Measurements from ENCODE around the gene COTL1.

COTL1 gene

DNA sequence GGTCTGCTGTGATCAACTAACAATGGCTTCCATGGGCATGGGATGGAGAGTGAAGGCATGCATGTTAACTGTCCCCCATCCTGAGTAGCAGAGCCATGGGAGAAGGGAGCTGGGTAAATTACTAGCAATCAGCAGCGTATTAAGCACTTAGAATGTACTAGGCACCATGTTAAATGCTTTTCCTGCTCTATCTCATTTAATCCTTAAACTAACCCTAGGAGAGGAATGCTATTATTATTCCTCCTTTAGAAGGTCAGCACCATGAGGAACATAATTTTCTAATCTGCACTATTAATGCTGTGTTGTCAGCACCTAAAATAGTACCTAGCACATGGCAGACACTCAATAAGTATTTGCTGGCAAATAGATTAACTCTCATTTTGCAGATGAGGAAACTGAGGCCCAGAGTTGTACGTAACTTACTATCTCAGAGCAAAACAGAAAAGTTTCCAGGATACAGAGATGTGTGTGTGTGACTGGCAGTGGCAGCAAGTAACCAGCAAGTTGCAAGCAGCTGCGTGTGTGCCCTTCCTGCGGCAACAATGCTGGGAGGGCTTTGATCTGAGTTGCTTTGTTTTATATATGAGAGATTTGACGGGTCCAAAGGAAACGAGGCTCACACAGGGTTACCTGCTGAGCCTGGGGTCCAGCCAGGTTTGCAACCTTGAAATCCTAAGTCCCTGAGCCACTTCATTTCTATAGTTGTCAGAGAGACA is 23.9 kb upstream of the COTL1 start:
- Histone ChIP-seq H3K4me1 (ENCODE audit: low read depth, poor library complexity, severe bottlenecking) (peaks cover 4% of the 10 kb centered on the region), H2AFZ (ENCODE audit: low read depth) (no peak overlapping the region), H3K27ac (no peak overlapping the region), H3K36me3 (ENCODE audit: insufficient read depth) (no peaks in the 10 kb centered on the region), H3K27me3 (ENCODE audit: insufficient read depth, low read depth) (peaks cover 3% of the 10 kb centered on the region; the same call in 1 of the 2 replicates), H3K9ac (no peak overlapping the region), H3K4me2 (no peak overlapping the region), H4K20me1 (ENCODE audit: insufficient read depth) (no peaks in the 10 kb centered on the region), H3K79me2 (ENCODE audit: insufficient read depth, low read depth) (no peaks in the 10 kb centered on the region), H3K4me3 (IDR thresholded peaks at IDR 0.05; ENCODE audit: insufficient read depth, low read depth, low read length) (no peak overlapping the region)
- TF ChIP-seq, protein P1, sequence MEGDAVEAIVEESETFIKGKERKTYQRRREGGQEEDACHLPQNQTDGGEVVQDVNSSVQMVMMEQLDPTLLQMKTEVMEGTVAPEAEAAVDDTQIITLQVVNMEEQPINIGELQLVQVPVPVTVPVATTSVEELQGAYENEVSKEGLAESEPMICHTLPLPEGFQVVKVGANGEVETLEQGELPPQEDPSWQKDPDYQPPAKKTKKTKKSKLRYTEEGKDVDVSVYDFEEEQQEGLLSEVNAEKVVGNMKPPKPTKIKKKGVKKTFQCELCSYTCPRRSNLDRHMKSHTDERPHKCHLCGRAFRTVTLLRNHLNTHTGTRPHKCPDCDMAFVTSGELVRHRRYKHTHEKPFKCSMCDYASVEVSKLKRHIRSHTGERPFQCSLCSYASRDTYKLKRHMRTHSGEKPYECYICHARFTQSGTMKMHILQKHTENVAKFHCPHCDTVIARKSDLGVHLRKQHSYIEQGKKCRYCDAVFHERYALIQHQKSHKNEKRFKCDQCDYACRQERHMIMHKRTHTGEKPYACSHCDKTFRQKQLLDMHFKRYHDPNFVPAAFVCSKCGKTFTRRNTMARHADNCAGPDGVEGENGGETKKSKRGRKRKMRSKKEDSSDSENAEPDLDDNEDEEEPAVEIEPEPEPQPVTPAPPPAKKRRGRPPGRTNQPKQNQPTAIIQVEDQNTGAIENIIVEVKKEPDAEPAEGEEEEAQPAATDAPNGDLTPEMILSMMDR (conservative IDR thresholded peaks at IDR 0.05; ENCODE audit: low read depth, low read length): no peak

DNA sequence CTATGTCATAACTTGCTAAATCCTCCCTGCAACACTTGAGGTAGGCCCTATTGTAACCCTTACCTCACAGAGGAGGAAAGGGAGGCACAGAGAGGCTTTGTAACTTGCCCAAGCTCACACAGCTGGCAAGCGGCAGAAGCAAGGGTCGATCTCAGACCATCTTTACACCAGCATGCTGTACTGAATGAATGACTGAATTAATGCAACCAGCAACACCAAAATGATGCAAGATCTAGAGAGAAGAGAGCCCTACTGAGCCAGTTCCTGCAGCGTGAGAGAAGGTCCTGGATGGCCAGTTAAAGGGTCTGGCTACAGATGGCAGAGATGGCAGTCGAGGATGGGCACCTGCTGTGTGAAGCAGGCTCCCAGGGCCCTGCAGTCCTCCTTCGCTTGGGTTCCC is 22.3 kb upstream of the COTL1 start:
- Histone ChIP-seq H3K4me3 (IDR thresholded peaks at IDR 0.05; ENCODE audit: insufficient read depth, low read depth, low read length) (no peak overlapping the region), H3K27me3 (ENCODE audit: insufficient read depth, low read depth) (no peaks in the 10 kb centered on the region), H3K27ac (no peak overlapping the region), H2AFZ (ENCODE audit: low read depth) (no peak overlapping the region), H3K36me3 (ENCODE audit: insufficient read depth) (no peaks in the 10 kb centered on the region), H4K20me1 (ENCODE audit: insufficient read depth) (no peaks in the 10 kb centered on the region), H3K4me1 (ENCODE audit: low read depth, poor library complexity, severe bottlenecking) (peaks cover 4% of the 10 kb centered on the region), H3K9ac (no peak overlapping the region), H3K4me2 (no peak overlapping the region), H3K79me2 (ENCODE audit: insufficient read depth, low read depth) (no peaks in the 10 kb centered on the region)
- TF ChIP-seq, protein P1 (conservative IDR thresholded peaks at IDR 0.05; ENCODE audit: low read depth, low read length): no peak

DNA sequence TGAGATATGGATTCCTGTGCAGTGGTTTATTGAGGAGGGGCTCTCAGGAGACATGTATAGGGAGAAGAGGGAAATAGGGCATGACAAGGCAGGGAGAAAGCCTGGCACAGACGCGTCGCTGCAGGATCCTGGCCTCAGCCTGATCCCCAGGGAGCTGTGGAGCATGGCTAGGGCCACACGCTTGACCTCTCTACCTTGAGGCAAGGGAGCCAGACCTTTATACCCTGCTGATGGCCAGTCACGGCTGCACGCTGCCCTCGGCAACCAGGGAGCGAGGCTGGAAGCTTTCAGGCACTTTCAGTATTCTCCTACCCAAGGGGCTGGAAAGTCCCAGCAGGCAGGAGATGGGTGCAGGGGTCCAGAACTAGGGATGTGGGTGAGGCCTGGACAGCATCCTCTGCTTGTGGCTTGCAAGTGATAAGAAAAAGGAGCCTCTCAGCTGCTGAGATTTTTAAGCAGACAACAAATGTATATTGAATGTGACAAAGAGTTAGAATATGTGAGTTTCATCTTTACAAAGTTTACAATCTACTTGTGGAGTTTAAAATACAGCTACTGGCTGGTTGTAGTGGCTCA is 20.4 kb upstream of the COTL1 start:
- H3K4me1 ChIP-seq (ENCODE audit: low read depth, poor library complexity, severe bottlenecking): no peaks in the 10 kb centered on the region

DNA sequence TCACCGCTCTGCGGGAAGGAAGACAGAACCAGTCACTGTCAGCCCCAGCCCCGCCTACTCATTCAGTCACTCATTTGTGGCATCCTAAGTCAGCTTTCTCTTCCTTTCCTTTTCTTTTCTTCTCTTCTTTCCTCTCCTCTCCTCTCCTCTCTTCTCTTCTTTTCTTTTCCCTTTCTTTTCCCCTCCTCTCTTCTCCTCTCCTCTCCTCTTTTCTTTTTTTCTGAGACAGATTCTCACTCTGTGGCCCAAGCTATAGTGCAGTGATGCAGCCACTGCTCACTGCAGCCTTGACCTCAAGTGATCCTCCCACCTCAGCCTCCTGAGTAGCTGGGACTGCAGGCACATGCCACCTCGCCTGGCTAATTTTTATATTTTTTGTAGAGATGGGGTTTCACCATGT is 19.8 kb upstream of the COTL1 start:
- Histone ChIP-seq H3K4me3 (IDR thresholded peaks at IDR 0.05; ENCODE audit: insufficient read depth, low read depth, low read length) (no peak overlapping the region), H3K79me2 (ENCODE audit: insufficient read depth, low read depth) (no peaks in the 10 kb centered on the region), H4K20me1 (ENCODE audit: insufficient read depth) (no peaks in the 10 kb centered on the region), H3K36me3 (ENCODE audit: insufficient read depth) (no peaks in the 10 kb centered on the region), H3K9ac (no peak overlapping the region), H3K4me1 (ENCODE audit: low read depth, poor library complexity, severe bottlenecking) (no peaks in the 10 kb centered on the region), H2AFZ (ENCODE audit: low read depth) (no peak overlapping the region), H3K27ac (no peak overlapping the region), H3K27me3 (ENCODE audit: insufficient read depth, low read depth) (no peaks in the 10 kb centered on the region), H3K4me2 (no peak overlapping the region)
- TF ChIP-seq, protein P1 (conservative IDR thresholded peaks at IDR 0.05; ENCODE audit: low read depth, low read length): no peak

More for the DNA sequence above, 20.4 kb upstream of the COTL1 start:
- no peak overlapping the region for H3K4me3 ChIP-seq (IDR thresholded peaks at IDR 0.05; ENCODE audit: insufficient read depth, low read depth, low read length)
- H4K20me1 ChIP-seq (ENCODE audit: insufficient read depth): no peaks in the 10 kb centered on the region
- H3K79me2 ChIP-seq (ENCODE audit: insufficient read depth, low read depth): no peaks in the 10 kb centered on the region
- no peaks in the 10 kb centered on the region for H3K27me3 ChIP-seq (ENCODE audit: insufficient read depth, low read depth)
- no peak overlapping the region for H3K9ac ChIP-seq
- no peak overlapping the region for H3K27ac ChIP-seq
- H3K36me3 ChIP-seq (ENCODE audit: insufficient read depth): no peaks in the 10 kb centered on the region
- no peak overlapping the region for H2AFZ ChIP-seq (ENCODE audit: low read depth)
- no peak overlapping the region for H3K4me2 ChIP-seq
- TF ChIP-seq, protein P1 (conservative IDR thresholded peaks at IDR 0.05; ENCODE audit: low read depth, low read length): no peak
